ENCODE results near the gene KANSL3.

DNA sequence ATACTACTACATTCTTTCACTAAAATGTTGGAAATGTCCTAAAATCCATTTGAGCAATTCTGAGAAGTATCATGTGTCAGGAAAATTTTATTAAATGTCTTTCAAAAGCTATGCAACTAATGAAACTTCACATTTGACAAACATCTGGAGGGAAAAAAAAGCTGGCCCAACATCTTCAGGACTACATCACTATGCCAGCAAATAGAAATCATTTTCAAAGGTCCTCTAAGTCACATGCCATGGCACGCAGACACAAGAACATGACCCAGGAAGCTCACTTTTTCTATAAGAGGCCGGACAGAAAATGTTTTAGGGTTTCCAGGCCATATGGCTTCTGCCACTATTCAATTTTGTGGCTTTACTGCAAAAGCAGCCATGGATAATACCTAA is 11.6 kb downstream of the KANSL3 start:
- TF ChIP-seq POLR2A (IDR thresholded peaks at IDR 0.05) (no peak), CTCF (IDR thresholded peaks at IDR 0.05) (no peak), POLR2AphosphoS5 (IDR thresholded peaks at IDR 0.05) (no peak)
